SW 1271 (cell line): ENCODE data around the gene PIEZO1.
"Not testable (repeated sequence)": the region's sequence is repeated elsewhere in the genome, so short reads cannot be mapped to it uniquely, and the experiment has no call there.

Source experiments
- DNase-seq, 2 experiments: peaks; one replicate each; lab custom pipeline; 2025; lab: John Stamatoyannopoulos, UW

Gene PIEZO1

GRCh38 chr16:88672776-88673175, 112.2 kb downstream of the PIEZO1 start:
- DNase-seq: no peak

DNA sequence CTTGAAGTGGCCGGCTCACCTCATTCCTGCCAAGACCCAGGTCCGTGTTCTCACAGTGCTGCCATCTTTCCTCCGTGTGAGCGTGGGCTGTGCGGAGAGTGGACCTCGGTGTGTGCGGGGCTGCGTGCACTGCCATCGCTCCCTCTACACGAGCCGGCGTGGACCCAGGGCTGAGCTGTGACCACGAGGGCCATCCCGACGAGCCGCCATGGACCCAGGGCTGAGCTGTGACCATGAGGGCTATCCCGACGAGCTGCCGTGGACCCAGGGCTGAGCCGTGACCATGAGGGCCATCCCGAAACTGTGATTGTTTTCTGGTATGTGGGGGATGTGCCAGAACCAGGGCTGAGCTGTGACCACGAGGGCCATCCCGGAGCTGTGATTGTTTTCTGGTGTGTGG, 113.2 kb downstream of the PIEZO1 start:
- DNase-seq: no peak

DNA sequence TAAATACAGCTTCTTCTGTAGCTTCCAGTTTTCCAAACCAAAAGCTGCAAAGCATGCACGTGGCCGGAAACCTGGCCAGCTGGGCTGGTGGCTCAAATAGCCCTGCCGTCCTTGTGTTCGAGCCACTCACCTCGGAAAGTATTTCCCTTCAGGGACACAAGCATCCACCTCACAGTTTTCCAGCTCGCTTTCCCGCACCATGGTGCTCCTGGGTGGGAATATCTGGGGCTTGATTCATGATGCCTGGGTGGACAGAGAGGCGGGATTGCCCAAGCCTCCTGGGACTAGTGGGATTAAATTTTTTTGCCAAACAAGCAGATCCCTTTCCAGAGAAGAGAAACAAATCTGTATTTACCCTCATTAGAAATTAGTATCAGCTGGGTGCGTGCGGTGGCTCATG, 115.0 kb downstream of the PIEZO1 start:
- no peak for DNase-seq

GRCh38 chr16:88669493-88669892, 115.5 kb downstream of the PIEZO1 start:
- DNase-seq: not testable (repeated sequence)

DNA sequence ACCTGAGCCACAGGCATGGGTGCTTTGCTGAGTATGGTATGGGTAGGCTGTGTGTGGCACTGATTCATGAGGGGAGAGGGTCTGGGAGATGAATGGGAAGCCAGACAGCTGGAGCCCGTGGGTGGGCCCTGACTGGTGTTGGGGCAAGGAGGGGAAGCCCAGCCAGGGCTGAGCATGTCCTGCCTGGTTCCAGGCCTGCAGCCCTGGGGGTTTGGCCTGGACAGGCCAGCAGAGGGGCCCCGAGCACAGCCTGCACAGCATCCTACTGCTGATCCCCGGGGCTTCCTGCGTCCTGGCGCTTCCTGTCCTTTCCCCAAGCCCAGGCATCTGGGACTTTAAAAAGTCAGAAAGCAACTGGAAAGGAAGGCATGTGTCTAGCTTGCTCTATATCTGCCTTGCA, 117.6 kb downstream of the PIEZO1 start:
- no peak for DNase-seq

DNA sequence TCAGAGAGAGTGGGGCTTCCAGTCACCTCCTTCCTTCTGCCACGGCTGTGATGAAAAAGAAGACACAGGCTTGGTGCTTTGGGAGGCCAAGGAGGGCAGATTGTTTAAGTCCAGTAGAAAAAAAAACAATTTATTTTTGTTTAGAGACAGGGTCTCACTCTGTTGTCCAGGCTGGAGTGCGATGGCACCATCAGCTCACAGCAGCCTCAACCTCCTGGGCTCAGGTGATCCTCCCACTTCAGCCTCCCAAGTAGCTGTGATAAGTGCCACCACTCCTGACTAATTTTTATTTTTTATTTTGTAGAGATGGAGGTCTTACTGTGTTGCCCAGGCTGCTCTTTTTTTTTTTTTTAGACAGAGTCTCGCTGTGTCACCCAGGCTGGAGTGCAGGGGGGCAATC, 119.5 kb downstream of the PIEZO1 start:
- no peak for DNase-seq
